IMR-90 (cell line): ENCODE results near the gene RAD51B. TPM values are rescaled to one million over a fixed set of nuclear protein-coding genes. Genes with fewer than 3 reads are reported as not detected.

Experiments
- ATAC-seq: fragments of 200-7000 bp; cut with Tn5 transposase; 2 replicates; pipeline ENCODE4 v1.9.1; 2020; ENCODE audit warnings: low read depth, mild to moderate bottlenecking, moderate library complexity
- BruUV-seq: library from RNA; stranded (reverse); fragments of 400-500 nt; replicated peaks from 2 replicates; lab custom pipeline; 2021; lab: Mats Ljungman, UMichigan
- CTCF ChIA-PET: fragments of 300-600 bp; formaldehyde crosslinking; extraction: SDS; loops from one replicate; lab custom pipeline; 2021; ENCODE audit warnings: antibody characterized with exemption; lab: Yijun Ruan, JAX
- POLR2A ChIA-PET: fragments of 300-600 bp; sonication (Branson Sonifier 250); formaldehyde crosslinking; loops from one replicate; lab custom pipeline; 2022; ENCODE audit warnings: antibody characterized with exemption; ENCODE audit not compliant: unreplicated experiment; lab: Charles Lee
- DNase-seq: peaks from one replicate; pipeline ENCODE4 v3.0.0; 2013
- H2AFZ ChIP-seq: replicated peaks from 2 replicates; pipeline ENCODE3; 2013; ENCODE audit warnings: low read length, mild to moderate bottlenecking; ENCODE audit not compliant: poor library complexity
- H2AK5ac ChIP-seq: 2 replicates; pipeline ENCODE4 v1.6.1; 2013; ENCODE audit warnings: low read depth, low read length, inconsistent platforms
- H2AK9ac ChIP-seq: replicated peaks from 2 replicates; pipeline ENCODE3; 2013; ENCODE audit warnings: mild to moderate bottlenecking, low read depth, low read length, moderate library complexity; ENCODE audit not compliant: poor library complexity
- H2BK120ac ChIP-seq: 2 replicates; pipeline ENCODE4 v1.6.1; 2013; ENCODE audit warnings: low read depth, low read length, inconsistent platforms
- H2BK15ac ChIP-seq: 3 replicates; pipeline ENCODE4 v1.6.1; 2013; ENCODE audit warnings: low read depth, low read length, inconsistent platforms
- H2BK20ac ChIP-seq: 2 replicates; pipeline ENCODE4 v1.6.1; 2013; ENCODE audit warnings: low read depth, mild to moderate bottlenecking, inconsistent platforms, low read length, moderate library complexity
- H2BK5ac ChIP-seq: 2 replicates; pipeline ENCODE4 v1.6.1; 2013; ENCODE audit warnings: mild to moderate bottlenecking, low read depth, low read length, inconsistent platforms; ENCODE audit not compliant: poor library complexity, severe bottlenecking
- H3K14ac ChIP-seq: replicated peaks from 2 replicates; pipeline ENCODE4 v1.6.1; 2013; ENCODE audit warnings: low read depth, low read length, inconsistent platforms
- H3K18ac ChIP-seq: 2 replicates; pipeline ENCODE4 v1.6.1; 2013; ENCODE audit warnings: low read depth, low read length, control low read depth
- H3K23ac ChIP-seq: 2 replicates; pipeline ENCODE4 v1.6.1; 2013; ENCODE audit warnings: low read depth, low read length, inconsistent platforms
- H3K27ac ChIP-seq: 2 replicates; pipeline ENCODE4 v1.5.1; 2013; ENCODE audit warnings: mild to moderate bottlenecking, control low read depth, low read length; ENCODE audit not compliant: insufficient read depth
- H3K27me3 ChIP-seq: 2 replicates; pipeline ENCODE4 v1.6.1; 2013; ENCODE audit warnings: low read length; ENCODE audit not compliant: control insufficient read depth, insufficient read depth
- H3K36me3 ChIP-seq: 2 replicates; pipeline ENCODE4 v1.6.1; 2013; ENCODE audit warnings: low read length, mixed read lengths; ENCODE audit not compliant: control insufficient read depth, insufficient read depth
- H3K4ac ChIP-seq: 2 replicates; pipeline ENCODE4 v1.6.1; 2013; ENCODE audit warnings: low read depth, low read length, inconsistent platforms
- H3K4me1 ChIP-seq: 2 replicates; pipeline ENCODE4 v1.6.1; 2013; ENCODE audit warnings: low read length, mixed read lengths; ENCODE audit not compliant: control insufficient read depth, insufficient read depth
- H3K4me2 ChIP-seq: 2 replicates; pipeline ENCODE4 v1.6.1; 2013; ENCODE audit warnings: low read depth, mild to moderate bottlenecking, control low read depth, low read length, moderate library complexity
- H3K4me3 ChIP-seq: 2 replicates; pipeline ENCODE4 v1.5.1; 2013; ENCODE audit warnings: low read depth, mild to moderate bottlenecking, control low read depth, low read length, moderate library complexity; ENCODE audit not compliant: insufficient read depth
- H3K56ac ChIP-seq: 2 replicates; pipeline ENCODE4 v1.6.1; 2013; ENCODE audit warnings: low read length, inconsistent platforms; ENCODE audit not compliant: insufficient read depth; ENCODE audit errors: extremely low read depth
- H3K79me1 ChIP-seq, 2 experiments: 2 replicates each; pipeline ENCODE4 v1.6.1; 2013; ENCODE audit warnings: low read length in 2 of 2, inconsistent platforms in 1 of 2, low read depth in 1 of 2
- H3K9ac ChIP-seq: 2 replicates; pipeline ENCODE4 v1.6.1; 2013; ENCODE audit warnings: low read depth, low read length, control low read depth
- H3K9me1 ChIP-seq: 2 replicates; pipeline ENCODE4 v1.6.1; 2013; ENCODE audit warnings: low read length, inconsistent platforms; ENCODE audit not compliant: insufficient read depth
- H3K9me3 ChIP-seq: 2 replicates; pipeline ENCODE4 v1.6.1; 2013; ENCODE audit warnings: low read length; ENCODE audit not compliant: control insufficient read depth, insufficient read depth
- H4K20me1 ChIP-seq: 2 replicates; pipeline ENCODE4 v1.6.1; 2013; ENCODE audit warnings: low read length, inconsistent platforms; ENCODE audit not compliant: insufficient read depth
- H4K5ac ChIP-seq: 2 replicates; pipeline ENCODE4 v1.6.1; 2013; ENCODE audit warnings: mild to moderate bottlenecking, low read depth, low read length, control low read depth
- H4K8ac ChIP-seq, 2 experiments: 2 replicates each; pipeline ENCODE4 v1.6.1; 2013; ENCODE audit warnings: low read depth in 2 of 2, low read length in 2 of 2, control low read depth in 1 of 2, inconsistent platforms in 1 of 2
- H4K91ac ChIP-seq: 2 replicates; pipeline ENCODE4 v1.6.1; 2013; ENCODE audit warnings: low read depth, low read length, inconsistent platforms; ENCODE audit not compliant: insufficient read depth
- BHLHE40 ChIP-seq: fragments of 150-350 bp; IDR thresholded peaks from 2 replicates; pipeline ENCODE4 v1.6.1; 2016; ENCODE audit warnings: mild to moderate bottlenecking, low read depth, low read length
- CEBPB ChIP-seq: IDR thresholded peaks from 2 replicates; pipeline ENCODE4 v1.6.1; 2012; ENCODE audit warnings: low read depth, low read length, improper control_type of control experiment
- CHD1 ChIP-seq: IDR thresholded peaks from 2 replicates; pipeline ENCODE4 v1.6.1; 2012; ENCODE audit warnings: low read depth, low read length, improper control_type of control experiment
- CTCF ChIP-seq: conservative IDR thresholded peaks from 2 replicates; pipeline ENCODE4 v1.5.1; 2012; ENCODE audit warnings: mild to moderate bottlenecking, low read depth, low read length, improper control_type of control experiment
- ELK1 ChIP-seq: fragments of 150-350 bp; IDR thresholded peaks from 2 replicates; pipeline ENCODE4 v1.6.1; 2016; ENCODE audit warnings: low read depth, mild to moderate bottlenecking, low read length, moderate library complexity, borderline replicate concordance
- FOS ChIP-seq: fragments of 150-350 bp; IDR thresholded peaks from 2 replicates; pipeline ENCODE4 v1.6.1; 2016; ENCODE audit warnings: low read depth, low read length
- MAFK ChIP-seq: IDR thresholded peaks from 2 replicates; pipeline ENCODE4 v1.6.1; 2012; ENCODE audit warnings: low read depth, low read length, improper control_type of control experiment
- MAZ ChIP-seq: IDR thresholded peaks from 2 replicates; pipeline ENCODE4 v1.6.1; 2012; ENCODE audit warnings: low read depth, mild to moderate bottlenecking, low read length, improper control_type of control experiment, moderate library complexity, borderline replicate concordance
- POLR2A ChIP-seq: IDR thresholded peaks from 2 replicates; pipeline ENCODE4 v1.6.1; 2012; ENCODE audit warnings: mild to moderate bottlenecking, low read depth, low read length
- RAD21 ChIP-seq: IDR thresholded peaks from 2 replicates; pipeline ENCODE4 v1.6.1; 2012; ENCODE audit warnings: low read length, improper control_type of control experiment
- RCOR1 ChIP-seq: IDR thresholded peaks from 2 replicates; pipeline ENCODE4 v1.6.1; 2012; ENCODE audit warnings: mild to moderate bottlenecking, low read length, improper control_type of control experiment; ENCODE audit not compliant: insufficient replicate concordance
- RFX5 ChIP-seq: IDR thresholded peaks from 2 replicates; pipeline ENCODE4 v1.8.0; 2012; ENCODE audit warnings: low read depth, mild to moderate bottlenecking, low read length, moderate library complexity
- SMC3 ChIP-seq: fragments of 150-350 bp; IDR thresholded peaks from 2 replicates; pipeline ENCODE4 v1.6.1; 2016; ENCODE audit warnings: low read depth, mild to moderate bottlenecking, antibody characterized with exemption, low read length, moderate library complexity
- USF2 ChIP-seq: fragments of 150-350 bp; IDR thresholded peaks from 2 replicates; pipeline ENCODE4 v1.6.1; 2017; ENCODE audit warnings: mild to moderate bottlenecking, antibody characterized with exemption, low read length, low read depth
- WGBS, 2 experiments: methylation state at CpG; one replicate each; pipeline versions ENCODE4 v1.1.5 to v1.1.7; 2013; ENCODE audit warnings: missing lambda C conversion rate in 2 of 2; ENCODE audit not compliant: insufficient read length in 1 of 2; ENCODE audit errors: extremely low coverage in 2 of 2; 5-methylcytosine and 5-hydroxymethylcytosine counted together
- dilution Hi-C: fragments of 300-500 bp; cut with HindIII; formaldehyde crosslinking; loops from one replicate; pipeline ENCODE4 v1.14.3; 2018; ENCODE audit warnings: low sequenced_read_pairs; ENCODE audit not compliant: unreplicated experiment
- in situ Hi-C: fragments of 300-500 bp; cut with MboI; formaldehyde crosslinking; loops from 3 replicates; pipeline ENCODE4 v1.14.3; 2019; ENCODE audit warnings: low sequenced_read_pairs, inconsistent platforms, mixed read lengths
- intact Hi-C: fragments of 100-400 bp; cut with micrococcal nuclease; formaldehyde crosslinking; loops from 2 replicates; pipeline ENCODE4 v1.10.0; 2022
- polyA plus RNA-seq, 3 experiments: library from polyadenylated mRNA; depleted of rRNA; stranded (reverse); fragments of >200 nt; gene quantifications; 2 replicates each; pipeline ENCODE4 v1.2.3, GENCODE V29; 2012; ENCODE audit warnings: low replicate concordance in 1 of 3
- total RNA-seq: library from RNA; depleted of rRNA; stranded (reverse); fragments of >200 nt; gene quantifications from 2 replicates; pipeline ENCODE4 v1.2.3, GENCODE V29; 2012

RAD51B gene
- total and polyA plus RNA-seq, 2 of the 4 experiments (the other 2 are of a cell fraction) = 5.1 to 18.8 TPM

GRCh38 chr14:68753690-68754089 lies 934.1 kb downstream of the RAD51B start:
- POLR2A ChIA-PET = no interaction called here

More at GRCh38 chr14:68753690-68754089, 934.1 kb downstream of the RAD51B start:
- no peaks in the 10 kb centered on the region for H4K20me1 ChIP-seq
- no peak overlapping the region for H2AK5ac ChIP-seq
- H3K4me2 ChIP-seq = no peak overlapping the region
- no peak overlapping the region for H3K9ac ChIP-seq
- WGBS, 2 experiments = no CpG with 5 or more reads among the region's 4 CpGs
- H2AFZ ChIP-seq = no peak overlapping the region
- no peaks in the 10 kb centered on the region for H3K4me1 ChIP-seq
- BruUV-seq = no TSS peak
- no peak overlapping the region for H3K18ac ChIP-seq
- H3K27me3 ChIP-seq = no peaks in the 10 kb centered on the region
- H3K23ac ChIP-seq = no peak overlapping the region
- no peak overlapping the region for H3K4me3 ChIP-seq
- no peak overlapping the region for H2BK5ac ChIP-seq
- H2BK20ac ChIP-seq = no peak overlapping the region
- intact Hi-C loops (no loop called here), dilution Hi-C loops (no loop called here), in situ Hi-C loops (no loop called here)
- ATAC-seq (no peak), DNase-seq (peak; percentile 24)
- H2BK120ac ChIP-seq = no peak overlapping the region
- no peak overlapping the region for H3K56ac ChIP-seq
- H3K36me3 ChIP-seq = no peaks in the 10 kb centered on the region
- TF ChIP-seq RAD21 = no peak
- no peak for TF ChIP-seq MAZ
- TF ChIP-seq RCOR1 = no peak
- TF ChIP-seq RFX5 = no peak
- no peak for TF ChIP-seq MAFK
- no peak for TF ChIP-seq FOS
- TF ChIP-seq CTCF = no peak
- no peak for TF ChIP-seq CEBPB
- TF ChIP-seq POLR2A = no peak
- TF ChIP-seq USF2 = no peak
- no peak for TF ChIP-seq BHLHE40
- no peak for TF ChIP-seq SMC3
- TF ChIP-seq ELK1 = no peak
- no peak for TF ChIP-seq CHD1
- no peak overlapping the region for H4K5ac ChIP-seq
- CTCF ChIA-PET = no interaction called here
- no peak overlapping the region for H3K14ac ChIP-seq
- no peak overlapping the region for H2BK15ac ChIP-seq
- H3K79me1 ChIP-seq = no peaks in the 10 kb centered on the region
- no peaks in the 10 kb centered on the region for H3K9me3 ChIP-seq
- H4K91ac ChIP-seq = no peak overlapping the region
- H3K4ac ChIP-seq = no peak overlapping the region
- no peak overlapping the region for H2AK9ac ChIP-seq
- no peak overlapping the region for H3K27ac ChIP-seq
- H3K9me1 ChIP-seq = 0 out of 2 replicates have a peak, but pooled peaks cover 2% of the 10 kb centered on the region
- H4K8ac ChIP-seq = no peak overlapping the region
